Ovary (tissue), 3 donors: ENCODE results near the gene TASOR2.

Experiments
- EP300 ChIP-seq: sonication (generic); formaldehyde crosslinking; IDR thresholded peaks from one replicate; pipeline ENCODE4 v1.6.1; 2017; ENCODE audit warnings: antibody characterized with exemption
- POLR2A ChIP-seq: fragments of 450-650 bp; IDR thresholded peaks from one replicate; pipeline ENCODE4 v1.6.1; 2017; ENCODE audit warnings: antibody characterized with exemption, mild to moderate bottlenecking, moderate library complexity
- TF ChIP-seq, protein P1 (sequence below), 3 donors: fragments of 450-650 bp in 2 of 3; fragments of 200-600 bp in 1 of 3; IDR thresholded peaks; one replicate each; pipeline versions ENCODE4 v1.5.1 to v1.8.0; 2016 to 2022; ENCODE audit warnings: antibody characterized with exemption in 3 of 3, mild to moderate bottlenecking in 1 of 3
- donor health status: DM: no; HTN: no; CAD: no.

DNA sequence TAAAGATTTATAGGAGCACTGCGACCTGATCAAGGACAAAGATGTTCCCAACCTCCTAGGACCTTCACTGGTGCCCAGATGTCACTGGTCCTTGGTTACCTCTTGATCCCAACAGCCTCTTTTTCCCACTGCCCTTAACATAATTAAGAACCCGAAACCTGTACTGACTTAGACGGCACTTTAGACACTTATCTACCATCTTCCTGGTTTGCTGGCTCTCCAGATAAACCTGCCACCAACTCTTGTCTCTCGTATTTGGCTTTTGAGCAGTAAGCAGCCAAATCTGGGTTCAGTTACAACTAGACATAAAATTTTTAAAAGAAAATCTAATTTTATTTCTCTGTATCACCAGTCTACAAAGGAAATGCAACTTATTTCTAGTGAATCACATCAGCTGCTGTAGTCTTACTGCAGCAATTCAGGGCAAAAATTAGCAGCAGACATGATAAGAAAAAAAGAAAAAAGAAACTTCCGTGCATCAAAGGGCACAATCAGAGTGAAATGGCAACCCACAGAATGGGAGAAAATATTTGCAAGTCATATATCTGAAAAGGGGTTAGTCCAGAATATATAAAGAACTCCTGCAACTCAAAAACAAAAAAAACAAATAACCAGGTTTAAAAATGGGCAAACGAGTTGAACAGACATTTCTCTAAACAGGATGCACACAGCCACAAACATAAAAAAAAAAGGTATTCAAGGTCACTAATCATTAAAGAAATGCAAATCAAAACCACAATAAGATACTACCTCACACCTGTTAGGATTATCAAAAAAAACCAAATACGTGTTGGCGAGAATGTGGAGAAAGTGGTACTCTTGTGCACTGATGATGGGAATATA, 27.7 kb upstream of the TASOR2 start:
- TF ChIP-seq, protein P1, sequence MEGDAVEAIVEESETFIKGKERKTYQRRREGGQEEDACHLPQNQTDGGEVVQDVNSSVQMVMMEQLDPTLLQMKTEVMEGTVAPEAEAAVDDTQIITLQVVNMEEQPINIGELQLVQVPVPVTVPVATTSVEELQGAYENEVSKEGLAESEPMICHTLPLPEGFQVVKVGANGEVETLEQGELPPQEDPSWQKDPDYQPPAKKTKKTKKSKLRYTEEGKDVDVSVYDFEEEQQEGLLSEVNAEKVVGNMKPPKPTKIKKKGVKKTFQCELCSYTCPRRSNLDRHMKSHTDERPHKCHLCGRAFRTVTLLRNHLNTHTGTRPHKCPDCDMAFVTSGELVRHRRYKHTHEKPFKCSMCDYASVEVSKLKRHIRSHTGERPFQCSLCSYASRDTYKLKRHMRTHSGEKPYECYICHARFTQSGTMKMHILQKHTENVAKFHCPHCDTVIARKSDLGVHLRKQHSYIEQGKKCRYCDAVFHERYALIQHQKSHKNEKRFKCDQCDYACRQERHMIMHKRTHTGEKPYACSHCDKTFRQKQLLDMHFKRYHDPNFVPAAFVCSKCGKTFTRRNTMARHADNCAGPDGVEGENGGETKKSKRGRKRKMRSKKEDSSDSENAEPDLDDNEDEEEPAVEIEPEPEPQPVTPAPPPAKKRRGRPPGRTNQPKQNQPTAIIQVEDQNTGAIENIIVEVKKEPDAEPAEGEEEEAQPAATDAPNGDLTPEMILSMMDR (IDR thresholded peaks at IDR 0.05): no peak
- TF ChIP-seq POLR2A: no peak
- TF ChIP-seq EP300: no peak
